Ascending aorta (tissue), 2 donors: ENCODE results near the gene ZNF488. TPM values are rescaled to one million over a fixed set of nuclear protein-coding genes. Genes with fewer than 3 reads are reported as not detected.

Experiments used
- DNase-seq, 2 donors: peaks; one replicate each; pipeline ENCODE4 v3.0.0-alpha.2; 2019; ENCODE audit warnings: low spot score in 2 of 2
- H3K27ac ChIP-seq, 2 donors: fragments of 200-600 bp; sonication (generic); one replicate each; pipeline ENCODE4 v1.5.1; 2016 to 2017; ENCODE audit warnings: mild to moderate bottlenecking in 1 of 2
- H3K27me3 ChIP-seq: fragments of 200-600 bp; sonication (generic); one replicate; pipeline ENCODE4 v1.5.1; 2017
- H3K36me3 ChIP-seq, 2 donors: fragments of 200-600 bp; sonication (generic); one replicate each; pipeline ENCODE4 v1.5.1; 2016
- H3K4me1 ChIP-seq, 2 donors: fragments of 200-600 bp; sonication (generic); one replicate each; pipeline ENCODE4 v1.5.1; 2016 to 2017; ENCODE audit warnings: mild to moderate bottlenecking in 1 of 2
- H3K4me3 ChIP-seq, 2 donors: fragments of 200-600 bp; sonication (generic); one replicate each; pipeline ENCODE4 v1.5.1; 2016 to 2017; ENCODE audit warnings: mild to moderate bottlenecking in 1 of 2
- H3K9me3 ChIP-seq, 2 donors: fragments of 200-600 bp; sonication (generic); one replicate each; pipeline ENCODE4 v1.5.1; 2016
- CTCF ChIP-seq, 3 experiments: fragments of 200-600 bp in 2 of 3; fragments of 450-650 bp in 1 of 3; sonication (generic) in 2 of 3; IDR thresholded peaks; one replicate each; pipeline ENCODE4 v1.5.1; 2016 to 2019; ENCODE audit warnings: antibody characterized with exemption in 3 of 3, mild to moderate bottlenecking in 1 of 3, moderate library complexity in 1 of 3
- intact Hi-C: fragments of 100-400 bp; cut with DNase I; formaldehyde crosslinking; loops from one replicate; pipeline ENCODE4 v1.15.1; 2023
- total RNA-seq: library from RNA; depleted of rRNA; stranded (reverse); fragments of >200 nt; gene quantifications from one replicate; pipeline ENCODE4 v1.1.0, GENCODE V29; 2016

Gene ZNF488
- total RNA-seq, 1 donor from 2014 or later: not detected

DNA sequence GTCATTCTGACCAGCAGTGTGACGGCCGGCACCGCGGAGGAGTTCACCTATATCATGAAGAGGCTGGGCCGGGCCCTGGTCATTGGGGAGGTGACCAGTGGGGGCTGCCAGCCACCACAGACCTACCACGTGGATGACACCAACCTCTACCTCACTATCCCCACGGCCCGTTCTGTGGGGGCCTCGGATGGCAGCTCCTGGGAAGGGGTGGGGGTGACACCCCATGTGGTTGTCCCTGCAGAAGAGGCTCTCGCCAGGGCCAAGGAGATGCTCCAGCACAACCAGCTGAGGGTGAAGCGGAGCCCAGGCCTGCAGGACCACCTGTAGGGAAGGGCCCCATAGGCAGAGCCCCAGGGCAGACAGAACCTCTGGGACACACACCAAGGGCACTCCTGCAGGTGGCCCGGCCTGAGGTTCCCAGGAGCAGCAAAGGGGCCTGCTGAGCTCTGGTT is 26.9 kb downstream of the ZNF488 start:
- H3K9me3 ChIP-seq: no peaks in the 10 kb centered on the region
- H3K27ac ChIP-seq: no peak overlapping the region
- no peak for TF ChIP-seq CTCF (IDR thresholded peaks at IDR 0.05)
- no peak for DNase-seq
- H3K4me1 ChIP-seq: no peaks in the 10 kb centered on the region
- no peaks in the 10 kb centered on the region for H3K36me3 ChIP-seq
- no peak overlapping the region for H3K4me3 ChIP-seq
- intact Hi-C loops: no loop called here
- no peaks in the 10 kb centered on the region for H3K27me3 ChIP-seq

DNA sequence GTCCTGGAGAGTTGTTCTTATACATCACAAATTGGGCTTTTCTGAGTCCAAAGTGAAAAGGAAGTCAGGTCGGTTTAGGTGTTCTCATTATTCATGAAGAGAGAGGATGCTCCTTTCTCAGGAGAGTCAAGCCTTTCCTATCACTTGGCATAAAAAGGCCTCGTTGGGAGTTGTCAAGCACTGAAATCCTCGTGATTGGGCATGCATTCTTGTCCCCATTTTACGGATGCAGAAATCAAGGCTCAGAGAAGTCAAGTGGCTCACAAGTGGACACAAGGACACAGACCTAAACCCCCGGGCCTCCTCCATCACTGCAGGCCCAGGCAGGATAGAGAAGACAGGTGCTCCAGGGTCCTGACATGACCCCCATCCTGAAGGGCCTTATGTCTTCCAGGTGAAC is 27.4 kb downstream of the ZNF488 start:
- no peak overlapping the region for H3K4me3 ChIP-seq
- no peaks in the 10 kb centered on the region for H3K36me3 ChIP-seq
- no peaks in the 10 kb centered on the region for H3K9me3 ChIP-seq
- no peaks in the 10 kb centered on the region for H3K27me3 ChIP-seq
- H3K4me1 ChIP-seq: no peaks in the 10 kb centered on the region
- no peak for DNase-seq
- H3K27ac ChIP-seq: no peak overlapping the region
- TF ChIP-seq CTCF (IDR thresholded peaks at IDR 0.05): no peak
- intact Hi-C loops: no loop called here

GRCh38 chr10:47354900-47355299 is 29.2 kb downstream of the ZNF488 start:
- no peak for DNase-seq
- no peaks in the 10 kb centered on the region for H3K27me3 ChIP-seq
- H3K4me1 ChIP-seq: no peaks in the 10 kb centered on the region
- no peaks in the 10 kb centered on the region for H3K36me3 ChIP-seq
- H3K9me3 ChIP-seq: no peaks in the 10 kb centered on the region
- H3K4me3 ChIP-seq: no peak overlapping the region
- H3K27ac ChIP-seq: no peak overlapping the region
- intact Hi-C loops: no loop called here
- TF ChIP-seq CTCF (IDR thresholded peaks at IDR 0.05): no peak

DNA sequence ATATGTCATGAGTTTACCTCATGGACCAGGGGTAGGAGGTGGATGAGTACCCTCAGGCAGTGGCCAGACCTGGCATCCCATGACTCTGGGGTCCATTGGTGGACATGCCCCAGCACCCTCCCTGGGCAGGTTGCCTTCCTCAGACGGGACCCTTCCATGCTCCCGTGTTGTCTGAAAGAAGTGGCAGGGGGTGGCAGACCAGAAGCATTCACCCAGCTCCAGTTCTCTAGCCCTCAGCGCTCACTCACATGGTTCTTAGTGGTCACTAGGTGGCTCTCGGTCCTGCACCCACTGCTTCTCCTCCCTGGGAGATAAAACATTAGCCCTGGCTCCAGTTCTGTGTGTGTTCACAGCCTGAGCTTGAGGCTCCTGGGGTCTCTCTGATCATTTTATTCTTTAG is 29.9 kb downstream of the ZNF488 start:
- Histone ChIP-seq H3K9me3 (no peaks in the 10 kb centered on the region), H3K4me3 (no peak overlapping the region), H3K4me1 (no peaks in the 10 kb centered on the region), H3K27me3 (no peaks in the 10 kb centered on the region), H3K36me3 (no peaks in the 10 kb centered on the region), H3K27ac (no peak overlapping the region)
- no peak for TF ChIP-seq CTCF (IDR thresholded peaks at IDR 0.05)
- intact Hi-C loops: no loop called here
- no peak for DNase-seq

GRCh38 chr10:47353351-47353750 is 30.7 kb downstream of the ZNF488 start:
- no peaks in the 10 kb centered on the region for H3K36me3 ChIP-seq
- H3K27ac ChIP-seq: no peak overlapping the region
- DNase-seq: no peak
- no peaks in the 10 kb centered on the region for H3K27me3 ChIP-seq
- no peak for TF ChIP-seq CTCF (IDR thresholded peaks at IDR 0.05)
- H3K9me3 ChIP-seq: no peaks in the 10 kb centered on the region
- H3K4me1 ChIP-seq: no peaks in the 10 kb centered on the region
- intact Hi-C loops: no loop called here
- no peak overlapping the region for H3K4me3 ChIP-seq
